ENCODE results near the gene TFRC.

DNA sequence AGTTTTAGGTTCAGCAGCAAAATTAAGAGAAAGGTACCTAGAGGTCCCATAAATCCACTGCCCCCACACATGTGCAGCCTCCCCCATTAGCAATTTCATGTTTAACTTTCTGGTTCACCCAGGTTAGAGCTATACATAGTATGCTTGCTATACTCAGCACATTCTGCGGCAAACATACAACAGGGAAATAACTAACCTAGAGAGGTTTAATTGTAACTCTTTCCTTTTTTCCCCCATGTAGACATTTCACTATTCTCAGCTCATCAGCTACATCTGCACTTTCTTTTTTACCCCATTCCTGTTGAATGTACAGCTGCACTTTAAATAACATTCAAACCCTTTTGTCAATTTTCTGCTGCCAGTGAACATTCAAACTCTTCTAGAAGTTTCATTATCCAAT, 21.1 kb downstream of the TFRC start:
- TF ChIP-seq, protein P1, sequence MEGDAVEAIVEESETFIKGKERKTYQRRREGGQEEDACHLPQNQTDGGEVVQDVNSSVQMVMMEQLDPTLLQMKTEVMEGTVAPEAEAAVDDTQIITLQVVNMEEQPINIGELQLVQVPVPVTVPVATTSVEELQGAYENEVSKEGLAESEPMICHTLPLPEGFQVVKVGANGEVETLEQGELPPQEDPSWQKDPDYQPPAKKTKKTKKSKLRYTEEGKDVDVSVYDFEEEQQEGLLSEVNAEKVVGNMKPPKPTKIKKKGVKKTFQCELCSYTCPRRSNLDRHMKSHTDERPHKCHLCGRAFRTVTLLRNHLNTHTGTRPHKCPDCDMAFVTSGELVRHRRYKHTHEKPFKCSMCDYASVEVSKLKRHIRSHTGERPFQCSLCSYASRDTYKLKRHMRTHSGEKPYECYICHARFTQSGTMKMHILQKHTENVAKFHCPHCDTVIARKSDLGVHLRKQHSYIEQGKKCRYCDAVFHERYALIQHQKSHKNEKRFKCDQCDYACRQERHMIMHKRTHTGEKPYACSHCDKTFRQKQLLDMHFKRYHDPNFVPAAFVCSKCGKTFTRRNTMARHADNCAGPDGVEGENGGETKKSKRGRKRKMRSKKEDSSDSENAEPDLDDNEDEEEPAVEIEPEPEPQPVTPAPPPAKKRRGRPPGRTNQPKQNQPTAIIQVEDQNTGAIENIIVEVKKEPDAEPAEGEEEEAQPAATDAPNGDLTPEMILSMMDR (IDR thresholded peaks at IDR 0.05), result no peak
- TF ChIP-seq POLR2A (IDR thresholded peaks at IDR 0.05), result no peak

All from heart left ventricle (tissue), 13 donors.